Fibroblast of skin of back (primary cell): ENCODE results near the gene MS4A10.

Experiments
- DNase-seq: peaks from one replicate; pipeline ENCODE4 v3.0.0-alpha.2; 2013

The MS4A10 gene

GRCh38 chr11:60766547-60766946, 18.6 kb upstream of the MS4A10 start:
- no peak for DNase-seq

- DNase-seq = no peak
Observed at GRCh38 chr11:60767388-60767811, 17.7 kb upstream of the MS4A10 start.

- DNase-seq = no peak
Observed at GRCh38 chr11:60768202-60768601, 16.9 kb upstream of the MS4A10 start.

GRCh38 chr11:60769273-60769672, 15.9 kb upstream of the MS4A10 start:
- no peak for DNase-seq

- DNase-seq = no peak
Observed at GRCh38 chr11:60769811-60770210, 15.3 kb upstream of the MS4A10 start.

- DNase-seq = no peak
Observed at GRCh38 chr11:60771146-60771545, 14.0 kb upstream of the MS4A10 start.

GRCh38 chr11:60771879-60772525, 13.1 kb upstream of the MS4A10 start:
- DNase-seq = no peak

GRCh38 chr11:60772666-60773065, 12.5 kb upstream of the MS4A10 start:
- no peak for DNase-seq

- no peak for DNase-seq
Observed at GRCh38 chr11:60774726-60775125, 10.4 kb upstream of the MS4A10 start.

GRCh38 chr11:60775420-60775961, 9.6 kb upstream of the MS4A10 start:
- DNase-seq = peak; percentile 92

- no peak for DNase-seq
Observed at GRCh38 chr11:60776167-60776566, 9.0 kb upstream of the MS4A10 start.

- peak; percentile 35 for DNase-seq
Observed at GRCh38 chr11:60777106-60777505, 8.0 kb upstream of the MS4A10 start.

GRCh38 chr11:60777572-60777971, 7.6 kb upstream of the MS4A10 start:
- peak; percentile 95 for DNase-seq

GRCh38 chr11:60780065-60780464, 5.1 kb upstream of the MS4A10 start:
- DNase-seq = no peak

- no peak for DNase-seq
Observed at GRCh38 chr11:60780774-60781173, 4.4 kb upstream of the MS4A10 start.

- no peak for DNase-seq
Observed at GRCh38 chr11:60781286-60781980, 3.7 kb upstream of the MS4A10 start.

- no peak for DNase-seq
Observed at GRCh38 chr11:60781981-60782316, 3.2 kb upstream of the MS4A10 start.

GRCh38 chr11:60782393-60783140, 2.6 kb upstream of the MS4A10 start:
- no peak for DNase-seq

- no peak for DNase-seq
Observed at GRCh38 chr11:60783141-60783484, 2.0 kb upstream of the MS4A10 start.

- DNase-seq = no peak
Observed at GRCh38 chr11:60783911-60784310, 1.2 kb upstream of the MS4A10 start.

GRCh38 chr11:60785806-60786361, 751 bp downstream of the MS4A10 start:
- DNase-seq = peak; percentile 72

GRCh38 chr11:60786811-60787567, 1.9 kb downstream of the MS4A10 start:
- peak; percentile 88 for DNase-seq
